ENCODE measurements around the gene SAC3D1.
A peak's percentile ranks its signal among the peaks of the same experiment; 100 is the strongest.

Gene SAC3D1

GRCh38 chr11:65026810-65027209 lies 14.2 kb upstream of the SAC3D1 start:
- DNase-seq (ENCODE audit: low spot score), result no peak

- DNase-seq (ENCODE audit: low spot score), result peak; percentile 95
Observed at GRCh38 chr11:65027213-65028067, 13.6 kb upstream of the SAC3D1 start, which contains the start of gene SNX15. SNX15 (plus strand) TSS chr11:65027439; CDS start chr11:65027538, 99 bp downstream.

- no peak for DNase-seq (ENCODE audit: low spot score)
Observed at GRCh38 chr11:65032216-65032615, 8.8 kb upstream of the SAC3D1 start.

GRCh38 chr11:65034423-65034822 lies 6.6 kb upstream of the SAC3D1 start:
- no peak for DNase-seq (ENCODE audit: low spot score)

GRCh38 chr11:65035579-65035978 lies 5.4 kb upstream of the SAC3D1 start:
- DNase-seq (ENCODE audit: low spot score), result no peak

GRCh38 chr11:65036931-65037330 lies 4.1 kb upstream of the SAC3D1 start:
- DNase-seq (ENCODE audit: low spot score), result no peak

- no peak for DNase-seq (ENCODE audit: low spot score)
Observed at GRCh38 chr11:65040520-65040846, 527 bp upstream of the SAC3D1 start.

- DNase-seq (ENCODE audit: low spot score), result no peak
Observed at GRCh38 chr11:65042891-65043290, 1.9 kb downstream of the SAC3D1 start.

- DNase-seq (ENCODE audit: low spot score), result peak; percentile 63
Observed at GRCh38 chr11:65043881-65044501, 3.0 kb downstream of the SAC3D1 start.

GRCh38 chr11:65045061-65045460 lies 4.1 kb downstream of the SAC3D1 start:
- DNase-seq (ENCODE audit: low spot score), result no peak

GRCh38 chr11:65045728-65046127 lies 4.7 kb downstream of the SAC3D1 start:
- DNase-seq (ENCODE audit: low spot score), result no peak

- peak; percentile 40 for DNase-seq (ENCODE audit: low spot score)
Observed at GRCh38 chr11:65047581-65048422, 6.8 kb downstream of the SAC3D1 start.

- DNase-seq (ENCODE audit: low spot score), result no peak
Observed at GRCh38 chr11:65051398-65051858, 10.4 kb downstream of the SAC3D1 start.

GRCh38 chr11:65053827-65054508 lies 13.0 kb downstream of the SAC3D1 start:
- DNase-seq (ENCODE audit: low spot score), result no peak

GRCh38 chr11:65055538-65055937 lies 14.5 kb downstream of the SAC3D1 start:
- no peak for DNase-seq (ENCODE audit: low spot score)

- no peak for DNase-seq (ENCODE audit: low spot score)
Observed at GRCh38 chr11:65056999-65057398, 16.0 kb downstream of the SAC3D1 start.

- DNase-seq (ENCODE audit: low spot score), result no peak
Observed at GRCh38 chr11:65057526-65057925, 16.5 kb downstream of the SAC3D1 start.

- DNase-seq (ENCODE audit: low spot score), result no peak
Observed at GRCh38 chr11:65058012-65058411, 17.0 kb downstream of the SAC3D1 start.

GRCh38 chr11:65058419-65059054 lies 17.5 kb downstream of the SAC3D1 start, which contains the start of gene NAALADL1:
NAALADL1 (minus strand) TSS chr11:65058553; CDS start chr11:65058521, 32 bp downstream.
- DNase-seq (ENCODE audit: low spot score), result no peak

- no peak for DNase-seq (ENCODE audit: low spot score)
Observed at GRCh38 chr11:65059523-65059922, 18.5 kb downstream of the SAC3D1 start.
